Endothelial cell of umbilical vein (primary cell): ENCODE results near the gene PCED1B. TPM values are rescaled to one million over a fixed set of nuclear protein-coding genes. Genes with fewer than 3 reads are reported as not detected.

Experiments
- BruUV-seq: library from RNA; stranded (reverse); fragments of 400-500 nt; replicated peaks from 2 replicates; lab custom pipeline; 2021; lab: Mats Ljungman, UMichigan
- CTCF ChIA-PET: fragments of 300-600, 350-600 bp; sonication (Branson Sonifier 250); formaldehyde crosslinking; loops from one replicate; lab custom pipeline; 2021; ENCODE audit warnings: antibody characterized with exemption, inconsistent platforms; lab: Charles Lee
- POLR2A ChIA-PET: fragments of 300-600, 350-600 bp; sonication (Branson Sonifier 250); formaldehyde crosslinking; loops from one replicate; lab custom pipeline; 2021; ENCODE audit warnings: antibody characterized with exemption, inconsistent platforms; lab: Charles Lee
- DNase-seq: peaks from one replicate; pipeline ENCODE4 v3.0.0-alpha.2; 2011; ENCODE audit warnings: low read depth, low spot score
- FAIRE-seq: peaks from 2 replicates; lab custom pipeline; 2011; peaks lifted over from hg19 to GRCh38; lab: Jason Lieb, UNC
- H2AFZ ChIP-seq: 2 replicates; pipeline ENCODE4 v1.6.0; 2012; ENCODE audit warnings: low read depth, low read length, control low read depth, inconsistent platforms
- H3K27ac ChIP-seq: 2 replicates; pipeline ENCODE4 v1.5.1; 2011; ENCODE audit warnings: low read depth, mild to moderate bottlenecking, control low read depth, low read length, moderate library complexity; ENCODE audit not compliant: insufficient read depth
- H3K27me3 ChIP-seq, 2 experiments: 2 replicates each; pipeline versions ENCODE4 v1.6.0 to v1.6.1; 2011; ENCODE audit warnings: low read length in 2 of 2, mixed read lengths in 1 of 2; ENCODE audit not compliant: control insufficient read depth in 2 of 2, insufficient read depth in 2 of 2
- H3K36me3 ChIP-seq, 2 experiments: 2 replicates in 1 of 2; 3 replicates in 1 of 2; pipeline ENCODE4 v1.5.1; 2011; ENCODE audit warnings: low read length in 2 of 2, mild to moderate bottlenecking in 1 of 2, moderate library complexity in 1 of 2; ENCODE audit not compliant: control insufficient read depth in 2 of 2, insufficient read depth in 2 of 2; ENCODE audit errors: extremely low read depth in 1 of 2
- H3K4me1 ChIP-seq: 3 replicates; pipeline ENCODE4 v1.5.1; 2011; ENCODE audit warnings: mild to moderate bottlenecking, low read length; ENCODE audit not compliant: control insufficient read depth, insufficient read depth; ENCODE audit errors: extremely low read depth
- H3K4me2 ChIP-seq: 2 replicates; pipeline ENCODE4 v1.6.1; 2011; ENCODE audit warnings: low read length, control low read depth, mixed read lengths; ENCODE audit not compliant: insufficient read depth
- H3K4me3 ChIP-seq, 3 experiments: fragments of 200-600 bp in 1 of 3; sonication (generic), shearing (Covaris generic) in 1 of 3; replicated peaks in 1 of 3; 2 replicates each; pipeline ENCODE4 v1.5.1; 2011 to 2016; ENCODE audit warnings: control low read depth in 3 of 3, low read length in 3 of 3, mild to moderate bottlenecking in 2 of 3, inconsistent platforms in 1 of 3, low read depth in 1 of 3, moderate library complexity in 1 of 3; ENCODE audit not compliant: insufficient read depth in 1 of 3
- H3K79me2 ChIP-seq: 2 replicates; pipeline ENCODE4 v1.6.0; 2012; ENCODE audit warnings: low read length, inconsistent platforms; ENCODE audit not compliant: control insufficient read depth, insufficient read depth
- H3K9ac ChIP-seq: replicated peaks from 2 replicates; pipeline ENCODE3; 2011; ENCODE audit warnings: low read length, control low read depth; ENCODE audit not compliant: insufficient read depth; ENCODE audit errors: extremely low read depth
- H3K9me1 ChIP-seq: replicated peaks from 3 replicates; pipeline ENCODE4 v1.6.0; 2011; ENCODE audit warnings: mild to moderate bottlenecking, low read length; ENCODE audit not compliant: control insufficient read depth, insufficient read depth; ENCODE audit errors: extremely low read depth
- H3K9me3 ChIP-seq: replicated peaks from 2 replicates; pipeline ENCODE4 v1.5.1; 2012; ENCODE audit warnings: low read length, inconsistent platforms; ENCODE audit not compliant: control insufficient read depth, insufficient read depth
- H4K20me1 ChIP-seq: replicated peaks from 2 replicates; pipeline ENCODE3; 2011; ENCODE audit warnings: mild to moderate bottlenecking, low read length; ENCODE audit not compliant: control insufficient read depth, insufficient read depth; ENCODE audit errors: extremely low read depth
- CTCF ChIP-seq, 2 donors: IDR thresholded peaks; 1 replicate in 1 of 2; 2 replicates in 1 of 2; pipeline ENCODE4 v1.5.1; 2011; ENCODE audit warnings: low read length in 2 of 2, mild to moderate bottlenecking in 2 of 2, moderate library complexity in 2 of 2, control low read depth in 1 of 2, inconsistent platforms in 1 of 2, low read depth in 1 of 2; ENCODE audit not compliant: insufficient read depth in 1 of 2; ENCODE audit errors: extremely low read depth in 1 of 2
- FOS ChIP-seq: IDR thresholded peaks from 2 replicates; pipeline ENCODE4 v1.6.1; 2011; ENCODE audit warnings: mild to moderate bottlenecking, low read length, moderate library complexity, borderline replicate concordance; ENCODE audit not compliant: insufficient read depth
- GATA2 ChIP-seq: IDR thresholded peaks from 2 replicates; pipeline ENCODE4 v1.7.0; 2011; ENCODE audit warnings: low read depth, mild to moderate bottlenecking, moderate library complexity, mixed read lengths, low read length; ENCODE audit not compliant: insufficient read length, insufficient read depth
- JUN ChIP-seq: IDR thresholded peaks from 2 replicates; pipeline ENCODE4 v1.6.1; 2011; ENCODE audit warnings: borderline replicate concordance, low read depth; ENCODE audit not compliant: insufficient read length, insufficient read depth
- MAX ChIP-seq: IDR thresholded peaks from 2 replicates; pipeline ENCODE4 v1.6.1; 2011; ENCODE audit not compliant: insufficient read depth, insufficient read length
- MYC ChIP-seq: IDR thresholded peaks from one replicate; pipeline ENCODE4 v1.6.1; 2011; ENCODE audit warnings: mild to moderate bottlenecking, low read depth, low read length
- POLR2A ChIP-seq: IDR thresholded peaks from 2 replicates; pipeline ENCODE4 v1.6.1; 2012; ENCODE audit warnings: low read depth, mild to moderate bottlenecking, control low read depth, low read length
- POLR2AphosphoS5 ChIP-seq: IDR thresholded peaks from 2 replicates; pipeline ENCODE4 v1.6.1; 2012; ENCODE audit warnings: low read depth, mild to moderate bottlenecking, control low read depth, low read length, moderate library complexity; ENCODE audit not compliant: insufficient read depth
- dilution Hi-C: fragments of 300-500 bp; cut with MboI; formaldehyde crosslinking; loops from one replicate; pipeline ENCODE4 v1.15.0; 2019; ENCODE audit warnings: low sequenced_read_pairs; ENCODE audit not compliant: extremely low pct_ligation_motif_present
- intact Hi-C: fragments of 100-400 bp; cut with micrococcal nuclease; formaldehyde crosslinking; loops from one replicate; pipeline ENCODE4 v1.10.0; 2022
- polyA plus RNA-seq, 4 experiments: library from polyadenylated mRNA; depleted of rRNA in 3 of 4; stranded (reverse) in 3 of 4; unstranded in 1 of 4; fragments of >200 nt; gene quantifications; 2 replicates each; pipeline versions ENCODE4 v1.2.1 to v1.2.3, GENCODE V29; 2011 to 2012; ENCODE audit warnings: missing spikeins in 1 of 4
- total RNA-seq: library from RNA; stranded (reverse); gene quantifications from 2 replicates; pipeline ENCODE4 v1.2.3, GENCODE V29; 2021

The PCED1B gene
- total and polyA plus RNA-seq, 2 donors (not counting 3 experiments of a cell fraction or from before 2014, with no cell fraction given): 1.7 to 2.6 TPM

GRCh38 chr12:47149146-47149545 is 69.7 kb downstream of the PCED1B start:
- FAIRE-seq: no peak
- no TSS peak for BruUV-seq
- H3K27ac ChIP-seq: no peak overlapping the region
- no peaks in the 10 kb centered on the region for H3K36me3 ChIP-seq
- no peaks in the 10 kb centered on the region for H4K20me1 ChIP-seq
- H2AFZ ChIP-seq: no peak overlapping the region
- TF ChIP-seq CTCF (IDR thresholded peaks at IDR 0.05; ENCODE audit: extremely low read depth in 1 of 2, insufficient read depth in 1 of 2, low read depth in 1 of 2, low read length in 2 of 2): no peak
- no peak for TF ChIP-seq JUN
- TF ChIP-seq MAX: no peak
- no peak for TF ChIP-seq POLR2A
- no peak for TF ChIP-seq POLR2AphosphoS5
- no peak overlapping the region for H3K9ac ChIP-seq
- H3K4me2 ChIP-seq: no peak overlapping the region
- no peaks in the 10 kb centered on the region for H3K27me3 ChIP-seq
- CTCF ChIA-PET: interaction anchor here (1.1 kb wide), 1 partner anchor 9 kb away, joined by 3 read pairs; no protein-coding TSS in a partner anchor
- H3K4me1 ChIP-seq: no peaks in the 10 kb centered on the region
- dilution Hi-C loops: no loop called here
- no peak for DNase-seq
- H3K4me3 ChIP-seq: no peak overlapping the region
- no peaks in the 10 kb centered on the region for H3K9me3 ChIP-seq
- no peaks in the 10 kb centered on the region for H3K79me2 ChIP-seq
- intact Hi-C loops: no loop called here
- POLR2A ChIA-PET: no interaction called here
- no peaks in the 10 kb centered on the region for H3K9me1 ChIP-seq

GRCh38 chr12:47152095-47152494 is 72.7 kb downstream of the PCED1B start:
- Histone ChIP-seq H3K36me3 (no peaks in the 10 kb centered on the region), H3K79me2 (no peaks in the 10 kb centered on the region), H3K4me3 (no peak overlapping the region), H3K27me3 (no peaks in the 10 kb centered on the region), H3K27ac (no peak overlapping the region), H2AFZ (no peak overlapping the region), H3K9ac (no peak overlapping the region), H3K9me3 (no peaks in the 10 kb centered on the region), H3K4me1 (no peaks in the 10 kb centered on the region), H3K4me2 (no peak overlapping the region), H3K9me1 (no peaks in the 10 kb centered on the region), H4K20me1 (no peaks in the 10 kb centered on the region)
- dilution Hi-C loops: no loop called here
- TF ChIP-seq GATA2 (no peak), MAX (no peak), POLR2AphosphoS5 (no peak), CTCF (IDR thresholded peaks at IDR 0.05; ENCODE audit: extremely low read depth in 1 of 2, insufficient read depth in 1 of 2, low read depth in 1 of 2, low read length in 2 of 2) (no peak), JUN (no peak), MYC (no peak), FOS (no peak), POLR2A (no peak)
- no peak for DNase-seq
- ChIA-PET POLR2A (no interaction called here), CTCF (no interaction called here)
- no TSS peak for BruUV-seq
- intact Hi-C loops: no loop called here
- no peak for FAIRE-seq
